ENCODE data around the gene ADSL. TPM values are rescaled to one million over a fixed set of nuclear protein-coding genes. Genes with fewer than 3 reads are reported as not detected.
A peak's percentile ranks its signal among the peaks of the same experiment; 100 is the strongest.
"Not testable (repeated sequence)": the region's sequence is repeated elsewhere in the genome, so short reads cannot be mapped to it uniquely, and the experiment has no call there.

Gene ADSL
- total RNA-seq: 57.9 TPM

DNA sequence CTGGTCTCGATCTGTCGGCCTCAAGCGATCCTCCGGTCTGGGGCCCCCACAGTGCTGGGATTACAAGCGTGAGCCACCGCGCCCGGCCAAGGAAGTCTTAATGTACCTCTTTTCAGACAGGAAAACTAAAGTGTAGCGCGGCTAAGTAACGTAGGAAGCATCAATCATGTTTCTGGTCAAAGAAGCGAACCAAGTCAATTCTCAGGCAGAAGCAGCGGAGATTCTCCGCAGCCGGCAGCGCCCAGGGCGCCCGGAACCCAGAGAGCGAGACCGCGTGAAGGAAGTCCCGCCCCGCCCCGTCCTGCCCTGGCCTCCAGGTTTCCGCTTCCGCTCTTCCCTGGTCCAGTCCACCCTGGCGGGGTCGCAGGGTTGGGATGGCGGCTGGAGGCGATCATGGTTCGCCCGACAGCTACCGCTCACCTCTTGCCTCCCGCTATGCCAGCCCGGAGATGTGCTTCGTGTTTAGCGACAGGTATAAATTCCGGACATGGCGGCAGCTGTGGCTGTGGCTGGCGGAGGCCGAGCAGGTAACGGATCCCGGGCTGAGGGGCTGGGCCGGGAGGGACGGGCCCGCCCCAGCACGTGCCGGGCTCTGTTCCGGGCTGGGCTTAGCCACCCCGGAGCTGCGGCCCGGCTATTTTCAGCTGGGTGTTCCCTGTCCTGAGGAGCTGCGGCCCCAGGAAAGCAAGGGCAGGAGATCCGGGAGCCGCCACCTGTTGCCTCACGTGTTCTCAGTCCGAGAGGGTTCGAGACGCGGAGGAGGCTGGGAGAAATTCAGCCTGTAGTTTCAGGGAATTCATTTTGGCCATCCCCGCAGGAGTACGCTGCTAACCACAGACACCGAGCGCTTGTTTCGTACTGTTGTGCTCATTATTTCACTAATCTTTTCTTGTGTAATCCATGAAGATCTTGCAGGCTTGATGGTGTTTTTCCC lies at the start of gene ADSL:
TSS of gene ADSL (plus strand) at position 316 of the 934 bp plus-strand sequence. CDS start at position 375, 59 bp downstream.
- no peak for FAIRE-seq
- DNase-seq (ENCODE audit: low spot score in 2 of 2): peak; percentile 80 to 90

DNA sequence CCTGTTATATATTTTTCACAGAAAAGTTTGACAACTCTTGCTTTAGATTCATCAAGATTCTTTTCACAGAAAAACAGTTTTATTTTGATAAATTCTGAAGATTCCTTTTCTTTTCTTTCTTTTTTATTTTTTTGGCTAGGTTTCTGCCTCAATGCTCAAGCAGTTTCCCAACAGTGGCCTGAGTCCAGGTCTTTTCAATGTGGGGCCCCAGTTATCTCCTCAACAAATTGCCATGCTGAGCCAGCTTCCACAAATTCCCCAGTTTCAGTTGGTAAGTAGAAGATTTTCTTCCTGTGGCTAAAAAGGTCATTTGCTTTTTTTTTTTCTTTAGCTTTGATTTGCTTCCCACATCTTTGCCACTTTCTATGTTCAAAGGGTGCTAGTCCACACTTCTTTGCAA lies 46.0 kb upstream of the ADSL start:
- FAIRE-seq: no peak
- no peak for DNase-seq (ENCODE audit: low spot score in 2 of 2)

DNA sequence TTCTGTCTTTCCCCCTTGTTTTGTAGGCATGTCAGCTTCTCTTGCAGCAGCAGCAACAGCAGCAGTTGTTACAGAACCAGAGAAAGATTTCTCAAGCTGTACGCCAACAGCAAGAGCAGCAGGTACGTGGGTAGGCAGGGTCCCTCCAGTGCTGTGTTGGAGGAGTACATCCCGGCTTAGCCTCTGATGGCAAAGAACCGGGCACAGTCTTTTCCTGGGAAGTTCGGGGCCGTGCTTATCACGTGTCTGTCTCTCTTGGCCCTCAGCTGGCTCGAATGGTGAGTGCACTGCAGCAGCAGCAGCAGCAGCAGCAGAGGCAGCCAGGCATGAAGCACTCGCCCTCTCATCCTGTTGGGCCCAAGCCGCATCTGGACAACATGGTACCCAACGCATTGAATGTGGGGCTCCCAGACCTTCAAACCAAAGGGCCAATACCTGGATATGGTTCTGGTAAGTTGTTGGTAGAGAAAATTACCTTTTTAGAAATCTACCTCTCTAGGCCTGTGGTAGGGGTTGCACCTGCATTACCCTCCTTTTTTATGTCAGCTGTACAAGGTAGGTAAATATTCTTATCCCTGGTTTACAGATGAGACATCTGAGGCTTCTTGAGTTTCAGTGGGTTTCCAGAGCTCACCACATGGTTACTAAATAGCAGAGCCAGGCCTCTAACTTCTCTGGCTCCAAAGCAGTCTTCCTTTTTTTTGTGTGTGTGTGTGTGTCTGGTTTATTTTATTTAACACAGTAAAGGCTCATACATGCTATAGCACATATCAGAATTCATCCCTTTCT lies 45.2 kb upstream of the ADSL start:
- no peak for FAIRE-seq
- DNase-seq (ENCODE audit: low spot score in 2 of 2): no peak

- DNase-seq (ENCODE audit: low spot score in 2 of 2) (no peak), FAIRE-seq (no peak)
Observed at GRCh38 chr22:40302149-40302548, 44.2 kb upstream of the ADSL start.

DNA sequence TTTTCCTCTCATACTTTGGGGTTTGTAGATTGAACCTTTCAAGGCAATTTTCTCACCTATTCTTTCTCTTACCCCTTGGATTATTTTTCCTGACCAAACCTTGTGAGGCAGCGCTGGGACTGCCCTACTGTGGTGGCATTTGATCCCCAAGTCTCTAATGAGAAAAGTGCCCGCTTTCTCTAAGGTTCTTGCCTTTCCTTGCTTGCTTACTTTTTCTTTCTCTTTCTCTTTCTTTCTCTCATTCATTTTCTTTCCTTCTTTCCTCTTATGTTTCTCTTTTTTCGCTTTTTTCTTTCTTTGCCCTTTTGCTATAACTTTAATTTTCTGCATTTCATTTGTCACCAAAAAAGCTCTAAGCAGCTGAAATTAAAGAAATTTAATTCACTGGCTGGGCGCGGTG lies 40.7 kb upstream of the ADSL start:
- DNase-seq (ENCODE audit: low spot score in 2 of 2) (no peak), FAIRE-seq (no peak)

DNA sequence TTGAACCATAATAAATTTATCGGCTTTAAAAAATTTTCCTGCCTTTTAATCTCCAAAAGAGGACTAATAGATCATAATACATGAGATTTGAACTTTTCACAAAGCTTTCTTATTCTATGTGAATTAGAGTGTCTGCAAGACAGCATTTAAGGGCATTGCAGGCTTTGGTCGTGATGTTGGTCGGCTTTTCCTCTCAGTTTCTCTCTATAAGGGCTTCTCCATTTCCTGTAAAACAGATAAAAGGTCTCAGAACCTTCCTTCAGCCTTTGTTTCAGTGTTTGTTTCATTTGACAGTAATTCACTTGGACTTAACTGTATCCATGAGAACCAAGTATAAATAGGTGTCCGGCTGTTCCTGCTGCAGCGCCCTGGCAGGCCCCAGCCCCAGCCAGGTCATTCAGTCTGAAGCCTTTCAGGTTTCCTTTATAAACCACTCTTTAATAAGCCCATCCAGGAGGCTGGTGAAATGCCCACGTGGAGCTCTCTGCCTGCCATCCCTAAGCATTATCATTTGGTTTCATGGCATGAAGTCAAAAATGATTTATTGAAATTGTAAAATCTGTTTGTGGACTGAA lies 37.2 kb upstream of the ADSL start:
- FAIRE-seq (no peak), DNase-seq (ENCODE audit: low spot score in 2 of 2) (no peak)

- FAIRE-seq: no peak
- DNase-seq (ENCODE audit: low spot score in 2 of 2): no peak
Observed at GRCh38 chr22:40309631-40310030, 36.7 kb upstream of the ADSL start.

DNA sequence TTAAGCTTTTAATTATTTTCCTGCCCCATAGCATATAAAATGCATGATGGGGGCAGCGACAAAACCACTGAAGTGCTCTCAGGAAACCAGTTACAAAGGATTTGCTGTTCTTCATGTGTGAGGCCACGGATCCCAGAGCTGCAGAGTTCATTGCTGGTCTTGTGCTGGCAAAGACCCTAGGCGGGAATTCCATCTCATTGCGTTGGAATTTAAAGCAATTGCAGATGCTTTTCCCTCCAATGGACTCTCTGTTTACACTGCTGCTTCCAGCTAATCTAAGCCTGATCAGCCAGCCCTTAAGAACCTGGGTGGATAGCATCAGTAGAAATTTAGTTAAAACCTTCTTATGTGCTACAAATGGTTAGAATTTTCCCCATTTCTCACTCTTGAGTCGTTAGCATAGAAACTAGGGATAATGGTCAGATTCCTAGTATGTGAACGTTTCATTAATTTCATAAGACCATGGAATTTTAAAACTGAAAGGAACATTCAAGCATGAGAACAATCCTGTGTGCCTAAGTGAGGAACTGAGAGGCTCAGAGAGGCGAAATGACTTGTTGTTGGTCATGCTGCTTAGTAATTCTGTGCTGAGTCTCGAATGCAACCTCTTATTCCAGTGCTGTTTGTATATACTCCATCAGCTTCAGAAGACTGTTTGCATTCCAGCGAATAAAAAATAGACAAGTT lies 36.1 kb upstream of the ADSL start:
- no peak for DNase-seq (ENCODE audit: low spot score in 2 of 2)
- no peak for FAIRE-seq

GRCh38 chr22:40310768-40311120 lies 35.6 kb upstream of the ADSL start:
- DNase-seq (ENCODE audit: low spot score in 2 of 2): no peak
- no peak for FAIRE-seq

DNA sequence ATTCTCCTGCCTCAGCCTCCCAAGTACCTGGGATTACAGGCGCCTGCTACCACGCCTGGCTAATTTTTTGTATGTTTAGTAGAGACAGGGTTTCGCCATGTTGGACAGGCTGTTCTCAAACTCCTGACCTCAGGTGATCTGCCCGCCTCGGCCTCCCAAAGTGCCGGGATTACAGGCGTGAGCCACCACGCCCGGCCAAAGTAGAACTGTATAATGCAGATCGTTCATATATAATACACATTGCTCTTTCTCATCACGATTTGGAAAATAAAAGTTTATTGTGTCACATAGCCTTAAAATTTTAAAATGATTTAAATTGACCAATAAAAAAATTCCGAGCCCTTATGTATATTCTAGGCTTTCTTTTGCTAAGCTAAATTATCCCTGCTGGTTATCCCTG lies 34.7 kb upstream of the ADSL start:
- DNase-seq (ENCODE audit: low spot score in 2 of 2); FAIRE-seq: not testable (repeated sequence)

GRCh38 chr22:40312050-40312449 lies 34.2 kb upstream of the ADSL start:
- DNase-seq (ENCODE audit: low spot score in 2 of 2) (no peak), FAIRE-seq (no peak)

DNA sequence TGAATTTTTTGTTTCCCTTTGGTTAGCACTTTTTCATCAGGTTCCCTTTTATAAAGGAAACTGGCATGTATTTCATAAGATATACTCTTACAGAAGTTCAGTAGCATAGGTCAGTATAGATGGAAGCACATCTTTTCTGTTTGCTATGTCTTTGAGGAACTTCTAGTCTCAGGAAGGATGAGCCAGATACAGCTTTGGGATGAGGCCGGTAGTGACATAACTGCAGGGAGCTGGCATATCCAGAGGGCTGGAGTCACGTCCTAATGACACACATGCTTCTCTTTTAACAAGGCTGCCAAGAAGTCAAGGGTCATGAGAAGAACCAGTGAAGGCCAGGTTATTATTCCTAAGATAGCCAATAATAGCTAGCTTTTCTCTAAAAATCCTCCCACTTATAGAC lies 33.3 kb upstream of the ADSL start:
- no peak for FAIRE-seq
- no peak for DNase-seq (ENCODE audit: low spot score in 2 of 2)

DNA sequence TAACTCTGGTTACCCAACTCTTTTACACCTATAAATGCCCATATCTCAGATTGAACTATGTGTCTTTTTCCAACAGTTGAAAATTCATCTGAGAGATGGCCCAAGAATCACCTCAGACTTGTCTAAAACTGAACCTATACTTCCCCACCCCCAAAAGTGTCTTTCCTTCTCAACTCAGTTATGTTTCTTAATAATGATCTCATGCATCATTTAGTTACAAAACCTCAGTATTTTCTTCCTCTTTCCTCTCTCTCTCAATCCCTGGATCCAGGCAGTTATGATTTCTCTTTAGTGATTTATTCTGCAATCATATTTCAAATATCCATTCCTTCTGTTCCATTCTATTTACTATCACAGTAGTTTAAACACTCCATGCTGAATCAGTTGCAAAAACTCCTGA lies 32.3 kb upstream of the ADSL start:
- DNase-seq (ENCODE audit: low spot score in 2 of 2) (no peak), FAIRE-seq (no peak)

DNA sequence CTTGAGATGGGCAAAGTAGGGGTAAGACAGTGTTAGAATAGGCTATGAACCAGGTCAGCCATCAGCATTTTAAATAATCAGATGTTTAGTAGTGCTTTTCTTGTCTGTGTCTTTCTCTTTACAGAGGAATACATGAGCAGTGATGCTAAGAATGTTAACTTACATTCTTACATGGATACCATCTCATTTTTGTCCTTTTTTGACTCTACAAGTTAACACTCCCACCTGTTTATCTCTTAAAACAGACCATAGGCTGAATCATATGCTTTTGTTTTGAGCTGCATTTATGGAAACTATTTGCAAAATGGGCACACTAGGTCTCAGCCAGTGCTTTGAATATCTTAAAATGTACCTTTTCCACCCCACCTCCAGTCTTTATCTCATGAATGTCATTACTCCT lies 25.6 kb upstream of the ADSL start:
- FAIRE-seq (no peak), DNase-seq (ENCODE audit: low spot score in 2 of 2) (no peak)

DNA sequence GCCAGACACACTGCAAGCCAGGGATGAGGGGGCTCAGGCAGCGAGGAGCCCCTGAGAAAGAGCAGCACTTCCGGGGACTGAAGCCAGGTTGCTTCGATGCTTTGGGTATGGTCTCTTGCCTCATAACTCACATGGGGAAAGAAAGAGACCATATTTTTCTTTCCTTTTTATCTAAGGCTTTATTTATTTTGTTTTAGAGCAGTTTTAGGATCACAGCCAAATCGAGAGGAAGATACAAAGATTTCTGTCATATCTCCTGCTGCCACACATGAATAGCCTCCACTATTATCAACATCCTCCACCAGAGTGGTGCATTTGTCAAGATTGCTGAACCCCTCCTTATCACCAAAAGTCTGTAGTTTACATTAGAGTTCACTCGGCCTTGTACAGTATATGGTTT lies 24.3 kb upstream of the ADSL start:
- FAIRE-seq (no peak), DNase-seq (ENCODE audit: low spot score in 2 of 2) (no peak)

- FAIRE-seq: no peak
- DNase-seq (ENCODE audit: low spot score in 2 of 2): no peak
Observed at GRCh38 chr22:40322818-40323447, 23.4 kb upstream of the ADSL start.

DNA sequence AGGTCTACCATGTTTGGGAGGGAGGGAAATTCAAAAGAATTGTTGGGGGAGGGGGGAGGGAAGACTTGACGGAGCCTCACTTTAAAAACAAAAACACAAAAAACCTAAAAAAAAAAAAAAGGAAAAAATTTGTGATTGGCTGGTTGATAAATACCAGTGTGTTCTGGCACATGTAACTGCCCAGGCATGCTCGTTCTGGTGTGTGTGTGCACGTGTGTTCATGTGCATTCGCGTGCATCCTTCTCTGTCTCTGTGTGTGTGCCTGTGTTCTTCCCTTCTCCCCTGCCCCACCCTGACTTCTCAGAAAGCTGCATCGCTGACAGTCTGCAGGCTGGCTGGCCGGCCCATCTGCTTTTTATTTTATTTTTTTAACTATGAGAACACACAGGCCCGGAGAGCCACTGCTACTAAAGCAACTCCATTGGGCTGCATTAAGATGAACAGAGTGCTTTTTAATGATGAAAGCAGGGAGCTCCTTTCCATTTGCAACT lies 22.6 kb upstream of the ADSL start:
- FAIRE-seq (no peak), DNase-seq (ENCODE audit: low spot score in 2 of 2) (no peak)

DNA sequence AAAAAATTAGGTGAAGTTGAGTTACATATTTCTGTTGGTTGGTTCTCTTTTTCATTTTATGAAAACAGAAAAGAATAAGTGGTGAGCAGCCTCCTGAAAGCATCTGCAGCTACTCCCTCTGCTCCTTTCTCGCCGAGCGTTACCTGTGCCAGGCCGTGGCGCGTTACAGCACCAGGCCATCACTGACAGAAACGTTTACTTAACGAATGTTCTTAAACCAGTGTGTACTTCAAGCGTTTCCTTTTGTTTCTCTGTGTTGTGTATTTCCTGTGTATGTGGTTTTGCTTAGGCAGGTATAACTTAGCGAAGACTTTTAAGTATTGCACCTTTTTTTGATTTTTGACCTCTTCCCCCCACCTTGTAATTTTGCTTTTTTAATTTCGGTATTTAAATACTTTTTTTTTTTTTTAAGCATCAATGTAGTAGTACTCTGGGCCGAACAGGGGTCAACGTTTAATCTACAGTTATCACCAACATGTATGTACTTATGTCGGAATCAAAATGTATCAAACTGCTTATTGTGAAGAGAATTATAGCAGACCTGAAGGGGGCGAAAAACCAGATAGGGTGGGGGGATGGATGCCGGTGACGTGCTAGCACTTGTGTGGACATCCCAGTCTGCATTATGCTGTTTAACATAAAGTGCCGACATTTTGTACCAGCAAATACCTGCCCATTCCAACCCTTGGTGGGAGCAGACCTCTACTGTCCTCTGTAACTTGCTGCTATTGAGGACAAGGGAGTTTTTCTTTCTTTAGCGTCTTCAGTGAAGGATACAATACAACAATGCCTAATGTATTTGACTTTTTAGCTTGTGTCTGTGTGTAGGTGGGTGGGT lies 21.6 kb upstream of the ADSL start:
- no peak for FAIRE-seq
- no peak for DNase-seq (ENCODE audit: low spot score in 2 of 2)

DNA sequence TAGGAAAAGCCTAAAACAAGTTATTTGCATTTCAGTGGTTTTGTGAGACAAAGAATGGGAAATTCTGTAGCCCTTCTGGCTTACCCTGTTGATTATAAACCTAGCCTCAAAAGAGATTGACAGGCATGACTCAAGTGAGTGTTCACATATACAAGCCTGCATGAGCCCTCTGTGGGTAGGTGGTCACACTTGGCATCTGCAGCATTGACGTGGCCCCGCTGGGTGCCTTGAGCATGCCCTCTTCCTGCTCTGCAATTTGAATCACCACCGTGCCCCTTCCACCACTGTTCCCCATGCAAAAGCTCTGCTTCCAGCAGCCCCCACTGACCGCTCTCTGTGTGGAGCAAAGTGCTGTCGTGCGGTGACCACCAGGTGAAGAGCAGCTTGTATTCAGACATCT lies 21.0 kb upstream of the ADSL start:
- FAIRE-seq (no peak), DNase-seq (ENCODE audit: low spot score in 2 of 2) (no peak)
